DND-41 (cell line): ENCODE measurements around the gene TNXB.
"Not testable (repeated sequence)": the region's sequence is repeated elsewhere in the genome, so short reads cannot be mapped to it uniquely, and the experiment has no call there.

Experiments used
- ATAC-seq: fragments of 200-7000 bp; cut with Tn5 transposase; 3 replicates; pipeline ENCODE4 v1.9.1; 2021; ENCODE audit warnings: low read depth; ENCODE audit not compliant: insufficient read depth
- DNase-seq: peaks from one replicate; pipeline ENCODE4 v3.0.0-alpha.2; 2020
- H2AFZ ChIP-seq: 2 replicates; pipeline ENCODE4 v1.6.0; 2012; ENCODE audit warnings: low read depth, low read length
- H3K27ac ChIP-seq: 2 replicates; pipeline ENCODE4 v1.5.1; 2012; ENCODE audit warnings: low read length, inconsistent platforms
- H3K27me3 ChIP-seq: fragments of 200-600 bp; sonication (generic); 2 replicates; pipeline ENCODE4 v1.6.0; 2012; ENCODE audit warnings: low read length, mild to moderate bottlenecking, inconsistent platforms; ENCODE audit not compliant: insufficient read depth, poor library complexity
- H3K36me3 ChIP-seq: 2 replicates; pipeline ENCODE4 v1.5.1; 2012; ENCODE audit warnings: low read length, inconsistent platforms; ENCODE audit not compliant: insufficient read depth
- H3K4me1 ChIP-seq: 2 replicates; pipeline ENCODE4 v1.5.1; 2012; ENCODE audit warnings: mild to moderate bottlenecking, low read length; ENCODE audit not compliant: insufficient read depth
- H3K4me2 ChIP-seq: 2 replicates; pipeline ENCODE4 v1.6.0; 2012; ENCODE audit warnings: mild to moderate bottlenecking, moderate library complexity, low read length, inconsistent platforms; ENCODE audit not compliant: insufficient read depth
- H3K4me3 ChIP-seq, 2 experiments: fragments of 200-600 bp in 1 of 2; shearing (Covaris generic) in 1 of 2; 2 replicates each; pipeline ENCODE4 v1.5.1; 2012 to 2016; ENCODE audit warnings: inconsistent platforms in 2 of 2, low read length in 2 of 2, mild to moderate bottlenecking in 2 of 2, low read depth in 1 of 2, moderate library complexity in 1 of 2
- H3K79me2 ChIP-seq: 2 replicates; pipeline ENCODE4 v1.6.0; 2012; ENCODE audit warnings: low read length, inconsistent platforms; ENCODE audit not compliant: insufficient read depth
- H3K9ac ChIP-seq: 2 replicates; pipeline ENCODE4 v1.6.0; 2012; ENCODE audit warnings: low read depth, mild to moderate bottlenecking, inconsistent platforms, low read length, moderate library complexity
- H3K9me3 ChIP-seq: 2 replicates; pipeline ENCODE4 v1.5.1; 2012; ENCODE audit warnings: low read length, moderate library complexity, mild to moderate bottlenecking, inconsistent platforms; ENCODE audit not compliant: insufficient read depth, severe bottlenecking
- H4K20me1 ChIP-seq: 2 replicates; pipeline ENCODE4 v1.6.0; 2012; ENCODE audit warnings: low read length; ENCODE audit not compliant: insufficient read depth
- EZH2 ChIP-seq: IDR thresholded peaks from 3 replicates; pipeline ENCODE4 v1.6.1; 2012; ENCODE audit warnings: borderline replicate concordance, low read depth, mild to moderate bottlenecking, moderate library complexity, low read length, inconsistent platforms; ENCODE audit not compliant: severe bottlenecking
- TF ChIP-seq, protein P1 (sequence below): IDR thresholded peaks from 2 replicates; pipeline ENCODE4 v1.5.1; 2012; ENCODE audit warnings: borderline replicate concordance, low read length, moderate library complexity, mild to moderate bottlenecking; ENCODE audit not compliant: poor library complexity, severe bottlenecking; ENCODE audit errors: extremely low read depth

TNXB gene

DNA sequence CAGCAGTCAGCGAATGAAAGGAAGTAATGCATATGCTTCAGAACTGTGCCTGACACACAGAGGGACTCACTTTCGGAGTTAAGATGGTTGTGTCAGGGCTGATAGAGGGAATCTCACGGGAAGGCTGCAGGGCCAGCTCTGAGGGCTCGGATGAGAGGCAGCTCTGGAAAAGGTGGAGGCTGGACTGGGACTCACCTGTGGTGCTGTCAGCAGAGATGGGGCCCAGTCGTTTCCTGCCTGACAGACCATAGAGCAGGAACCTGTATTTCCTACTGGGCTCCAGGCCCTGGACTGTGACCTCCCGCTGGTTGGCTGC, 61.6 kb downstream of the TNXB start:
- H3K4me2 ChIP-seq: no peak overlapping the region
- no peak overlapping the region for H3K9ac ChIP-seq
- no peak overlapping the region for H2AFZ ChIP-seq
- H3K9me3 ChIP-seq: no peaks in the 10 kb centered on the region
- H3K36me3 ChIP-seq: no peaks in the 10 kb centered on the region
- ATAC-seq (no peak), DNase-seq (no peak)
- H3K79me2 ChIP-seq: no peaks in the 10 kb centered on the region
- H3K4me3 ChIP-seq: no peak overlapping the region
- H3K27me3 ChIP-seq: peaks cover 8% of the 10 kb centered on the region
- TF ChIP-seq, protein P1, sequence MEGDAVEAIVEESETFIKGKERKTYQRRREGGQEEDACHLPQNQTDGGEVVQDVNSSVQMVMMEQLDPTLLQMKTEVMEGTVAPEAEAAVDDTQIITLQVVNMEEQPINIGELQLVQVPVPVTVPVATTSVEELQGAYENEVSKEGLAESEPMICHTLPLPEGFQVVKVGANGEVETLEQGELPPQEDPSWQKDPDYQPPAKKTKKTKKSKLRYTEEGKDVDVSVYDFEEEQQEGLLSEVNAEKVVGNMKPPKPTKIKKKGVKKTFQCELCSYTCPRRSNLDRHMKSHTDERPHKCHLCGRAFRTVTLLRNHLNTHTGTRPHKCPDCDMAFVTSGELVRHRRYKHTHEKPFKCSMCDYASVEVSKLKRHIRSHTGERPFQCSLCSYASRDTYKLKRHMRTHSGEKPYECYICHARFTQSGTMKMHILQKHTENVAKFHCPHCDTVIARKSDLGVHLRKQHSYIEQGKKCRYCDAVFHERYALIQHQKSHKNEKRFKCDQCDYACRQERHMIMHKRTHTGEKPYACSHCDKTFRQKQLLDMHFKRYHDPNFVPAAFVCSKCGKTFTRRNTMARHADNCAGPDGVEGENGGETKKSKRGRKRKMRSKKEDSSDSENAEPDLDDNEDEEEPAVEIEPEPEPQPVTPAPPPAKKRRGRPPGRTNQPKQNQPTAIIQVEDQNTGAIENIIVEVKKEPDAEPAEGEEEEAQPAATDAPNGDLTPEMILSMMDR: no peak
- no peak for TF ChIP-seq EZH2
- H3K27ac ChIP-seq: no peak overlapping the region
- H3K4me1 ChIP-seq: no peaks in the 10 kb centered on the region
- no peaks in the 10 kb centered on the region for H4K20me1 ChIP-seq

GRCh38 chr6:32047084-32047478, 62.1 kb downstream of the TNXB start:
- Histone ChIP-seq H3K27me3 (peaks cover 8% of the 10 kb centered on the region), H2AFZ (no peak overlapping the region), H3K9ac (no peak overlapping the region), H3K4me2 (no peak overlapping the region), H3K36me3 (no peaks in the 10 kb centered on the region), H3K4me3 (no peak overlapping the region), H3K4me1 (no peaks in the 10 kb centered on the region), H4K20me1 (no peaks in the 10 kb centered on the region), H3K27ac (no peak overlapping the region), H3K9me3 (no peaks in the 10 kb centered on the region), H3K79me2 (no peaks in the 10 kb centered on the region)
- ATAC-seq (no peak), DNase-seq (no peak)
- TF ChIP-seq EZH2: no peak

- H3K9me3 ChIP-seq: no peaks in the 10 kb centered on the region
- no peak overlapping the region for H3K4me2 ChIP-seq
- ATAC-seq: no peak
- no peak overlapping the region for H2AFZ ChIP-seq
- TF ChIP-seq EZH2: no peak
- TF ChIP-seq, protein P1: no peak
- peaks cover 8% of the 10 kb centered on the region for H3K27me3 ChIP-seq
- no peaks in the 10 kb centered on the region for H3K36me3 ChIP-seq
- no peak for DNase-seq
- no peaks in the 10 kb centered on the region for H4K20me1 ChIP-seq
- no peaks in the 10 kb centered on the region for H3K79me2 ChIP-seq
- H3K9ac ChIP-seq: no peak overlapping the region
- no peaks in the 10 kb centered on the region for H3K4me1 ChIP-seq
- no peak overlapping the region for H3K27ac ChIP-seq
- no peak overlapping the region for H3K4me3 ChIP-seq
These were observed 62.6 kb downstream of the TNXB start for GRCh38 chr6:32046450-32047083.

- TF ChIP-seq EZH2: no peak
- TF ChIP-seq, protein P1: no peak
- DNase-seq (no peak), ATAC-seq (no peak)
- Histone ChIP-seq H3K4me1 (no peaks in the 10 kb centered on the region), H4K20me1 (no peaks in the 10 kb centered on the region), H2AFZ (no peak overlapping the region), H3K9me3 (no peaks in the 10 kb centered on the region), H3K79me2 (no peaks in the 10 kb centered on the region), H3K27me3 (peaks cover 3% of the 10 kb centered on the region), H3K27ac (no peak overlapping the region), H3K36me3 (no peaks in the 10 kb centered on the region), H3K4me2 (no peak overlapping the region), H3K9ac (no peak overlapping the region), H3K4me3 (no peak overlapping the region)
These were observed 63.2 kb downstream of the TNXB start for GRCh38 chr6:32045811-32046449.

GRCh38 chr6:32044916-32045315, 64.2 kb downstream of the TNXB start:
- DNase-seq, H3K79me2 ChIP-seq, H3K4me3 ChIP-seq, H3K9me3 ChIP-seq, H3K27ac ChIP-seq, H3K36me3 ChIP-seq, H3K9ac ChIP-seq, H4K20me1 ChIP-seq, H2AFZ ChIP-seq, H3K4me2 ChIP-seq, H3K27me3 ChIP-seq, ATAC-seq, H3K4me1 ChIP-seq: not testable (repeated sequence)
